Measurements from ENCODE around the gene DCAF17. TPM values are rescaled to one million over a fixed set of nuclear protein-coding genes. Genes with fewer than 3 reads are reported as not detected.
"Not testable (repeated sequence)": the region's sequence is repeated elsewhere in the genome, so short reads cannot be mapped to it uniquely, and the experiment has no call there.

Gene DCAF17
- total RNA-seq, 2 donors from 2014 or later: 17.3 to 17.5 TPM

- Mint-ChIP-seq H3K4me1 (peaks cover 8% of the 10 kb centered on the region), H3K27me3 (peaks cover 29% of the 10 kb centered on the region), H3K4me3 (no peak overlapping the region), H3K36me3 (ENCODE audit: low read depth) (peaks cover 2% of the 10 kb centered on the region), H3K27ac (no peak overlapping the region)
- ATAC-seq (no peak), DNase-seq (no peak)
- H3K9me3 ChIP-seq (ENCODE audit: control insufficient read depth, low read length, poor library complexity, severe bottlenecking): no peaks in the 10 kb centered on the region
These were observed 81.8 kb downstream of the DCAF17 start for GRCh38 chr2:171515672-171516298.

- Mint-ChIP-seq H3K4me1 (peaks cover 8% of the 10 kb centered on the region), H3K27ac (no peak overlapping the region), H3K36me3 (ENCODE audit: low read depth) (peaks cover 2% of the 10 kb centered on the region), H3K4me3 (no peak overlapping the region), H3K27me3 (peaks cover 39% of the 10 kb centered on the region)
- DNase-seq (no peak), ATAC-seq (no peak)
- no peaks in the 10 kb centered on the region for H3K9me3 ChIP-seq (ENCODE audit: control insufficient read depth, low read length, poor library complexity, severe bottlenecking)
These were observed 82.8 kb downstream of the DCAF17 start for GRCh38 chr2:171516793-171517192.

- H3K27me3 Mint-ChIP-seq: peaks cover 55% of the 10 kb centered on the region
These were observed 86.4 kb downstream of the DCAF17 start for GRCh38 chr2:171520471-171520870.

DNA sequence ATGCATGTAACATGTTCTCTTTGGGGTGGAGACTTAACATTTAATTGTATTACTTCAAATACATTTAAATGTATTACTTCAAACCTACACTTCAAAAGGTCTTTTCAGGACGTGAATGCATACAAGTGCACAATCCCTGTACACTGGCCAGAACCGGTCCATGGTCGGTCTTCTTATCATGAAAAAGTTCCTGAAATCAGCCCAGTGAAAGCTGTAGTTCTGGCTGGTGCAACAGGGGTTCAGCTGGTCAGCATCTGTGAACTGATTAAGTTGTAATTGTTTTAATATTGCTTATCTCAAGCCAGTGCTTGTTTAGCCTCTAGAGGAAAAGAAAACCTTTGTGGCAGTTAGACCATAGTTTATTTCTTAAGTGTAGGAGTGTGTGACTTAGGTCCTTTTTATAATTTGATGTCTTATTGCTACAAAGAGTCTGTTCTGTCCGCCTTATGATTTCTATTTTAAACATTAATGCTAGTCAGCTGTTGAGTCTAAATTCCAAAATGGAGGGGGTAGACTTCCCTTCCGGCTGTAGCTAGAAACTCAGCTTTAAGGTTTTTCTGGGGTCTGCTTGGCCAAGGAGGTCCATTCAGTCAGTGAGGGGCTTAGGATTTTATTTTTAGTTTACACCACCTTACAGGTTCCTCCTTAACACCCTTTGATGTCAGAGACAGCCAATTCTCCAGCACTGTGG lies 87.5 kb downstream of the DCAF17 start:
- no peak overlapping the region for H3K27ac Mint-ChIP-seq
- peaks cover 14% of the 10 kb centered on the region for H3K4me1 Mint-ChIP-seq
- H3K36me3 Mint-ChIP-seq (ENCODE audit: low read depth): peaks cover 2% of the 10 kb centered on the region
- H3K27me3 Mint-ChIP-seq: peaks cover 53% of the 10 kb centered on the region
- peak overlapping the region; percentile 70 for H3K4me3 Mint-ChIP-seq
- ATAC-seq (no peak), DNase-seq (no peak)
- H3K9me3 ChIP-seq (ENCODE audit: control insufficient read depth, low read length, poor library complexity, severe bottlenecking): no peaks in the 10 kb centered on the region

More at GRCh38 chr2:171520471-171520870, 86.4 kb downstream of the DCAF17 start:
- peaks cover 14% of the 10 kb centered on the region for H3K4me1 Mint-ChIP-seq
- H3K9me3 ChIP-seq (ENCODE audit: control insufficient read depth, low read length, poor library complexity, severe bottlenecking): no peaks in the 10 kb centered on the region
- no peak overlapping the region for H3K27ac Mint-ChIP-seq
- DNase-seq (no peak), ATAC-seq (no peak)
- no peak overlapping the region for H3K4me3 Mint-ChIP-seq
- peaks cover 2% of the 10 kb centered on the region for H3K36me3 Mint-ChIP-seq (ENCODE audit: low read depth)

DNA sequence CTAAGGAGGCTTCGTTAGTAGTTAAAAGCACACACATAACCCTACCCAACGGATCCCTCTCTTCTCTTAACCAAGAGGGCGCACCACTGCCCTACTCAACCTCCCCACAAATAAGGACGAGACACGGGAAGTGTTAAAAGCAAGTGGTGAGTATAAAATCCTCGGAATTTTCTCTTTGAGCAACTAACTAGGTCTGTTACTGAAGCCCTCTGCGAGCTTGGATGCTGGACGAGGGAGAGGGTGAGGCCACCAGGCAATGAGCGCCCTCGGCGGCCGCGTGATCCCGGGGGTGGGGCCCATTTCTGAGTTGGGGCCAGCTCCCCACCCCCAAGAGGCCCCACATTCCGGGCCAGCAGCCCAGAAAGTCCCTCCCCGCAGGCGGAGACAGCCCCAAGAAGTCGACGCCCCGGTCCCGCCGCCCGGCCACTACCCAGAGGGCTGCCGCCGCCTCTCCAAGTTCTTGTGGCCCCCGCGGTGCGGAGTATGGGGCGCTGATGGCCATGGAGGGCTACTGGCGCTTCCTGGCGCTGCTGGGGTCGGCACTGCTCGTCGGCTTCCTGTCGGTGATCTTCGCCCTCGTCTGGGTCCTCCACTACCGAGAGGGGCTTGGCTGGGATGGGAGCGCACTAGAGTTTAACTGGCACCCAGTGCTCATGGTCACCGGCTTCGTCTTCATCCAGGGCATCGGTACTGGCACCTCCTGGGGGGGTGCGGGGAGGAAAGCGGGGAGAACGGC lies 88.2 kb downstream of the DCAF17 start, which contains the start of gene CYBRD1:
TSS of gene CYBRD1 (plus strand) at position 423 of the 736 bp plus-strand sequence. CDS start at position 495, 72 bp downstream.
- Mint-ChIP-seq H3K27ac (no peak within 1 kb of the TSS), H3K27me3 (peaks cover 58% of the 10 kb centered on the region), H3K36me3 (ENCODE audit: low read depth) (peaks cover 2% of the 10 kb centered on the region), H3K4me1 (peaks cover 14% of the 10 kb centered on the region), H3K4me3 (peak within 1 kb of the TSS; percentile 83)
- peak in 1 of 3 donors; percentile 10 for DNase-seq
- peak; percentile 23 for ATAC-seq
- H3K9me3 ChIP-seq (ENCODE audit: control insufficient read depth, low read length, poor library complexity, severe bottlenecking): no peaks in the 10 kb centered on the region

- ATAC-seq: peak; percentile 32
- peaks cover 14% of the 10 kb centered on the region for H3K4me1 Mint-ChIP-seq
- H3K27ac Mint-ChIP-seq: no peak overlapping the region
- peak overlapping the region; percentile 83 for H3K4me3 Mint-ChIP-seq
- H3K36me3 Mint-ChIP-seq (ENCODE audit: low read depth): peaks cover 2% of the 10 kb centered on the region
- H3K9me3 ChIP-seq (ENCODE audit: control insufficient read depth, low read length, poor library complexity, severe bottlenecking): no peaks in the 10 kb centered on the region
- no peak for DNase-seq
- peaks cover 62% of the 10 kb centered on the region for H3K27me3 Mint-ChIP-seq
These were observed 88.7 kb downstream of the DCAF17 start for GRCh38 chr2:171522788-171523087.

DNA sequence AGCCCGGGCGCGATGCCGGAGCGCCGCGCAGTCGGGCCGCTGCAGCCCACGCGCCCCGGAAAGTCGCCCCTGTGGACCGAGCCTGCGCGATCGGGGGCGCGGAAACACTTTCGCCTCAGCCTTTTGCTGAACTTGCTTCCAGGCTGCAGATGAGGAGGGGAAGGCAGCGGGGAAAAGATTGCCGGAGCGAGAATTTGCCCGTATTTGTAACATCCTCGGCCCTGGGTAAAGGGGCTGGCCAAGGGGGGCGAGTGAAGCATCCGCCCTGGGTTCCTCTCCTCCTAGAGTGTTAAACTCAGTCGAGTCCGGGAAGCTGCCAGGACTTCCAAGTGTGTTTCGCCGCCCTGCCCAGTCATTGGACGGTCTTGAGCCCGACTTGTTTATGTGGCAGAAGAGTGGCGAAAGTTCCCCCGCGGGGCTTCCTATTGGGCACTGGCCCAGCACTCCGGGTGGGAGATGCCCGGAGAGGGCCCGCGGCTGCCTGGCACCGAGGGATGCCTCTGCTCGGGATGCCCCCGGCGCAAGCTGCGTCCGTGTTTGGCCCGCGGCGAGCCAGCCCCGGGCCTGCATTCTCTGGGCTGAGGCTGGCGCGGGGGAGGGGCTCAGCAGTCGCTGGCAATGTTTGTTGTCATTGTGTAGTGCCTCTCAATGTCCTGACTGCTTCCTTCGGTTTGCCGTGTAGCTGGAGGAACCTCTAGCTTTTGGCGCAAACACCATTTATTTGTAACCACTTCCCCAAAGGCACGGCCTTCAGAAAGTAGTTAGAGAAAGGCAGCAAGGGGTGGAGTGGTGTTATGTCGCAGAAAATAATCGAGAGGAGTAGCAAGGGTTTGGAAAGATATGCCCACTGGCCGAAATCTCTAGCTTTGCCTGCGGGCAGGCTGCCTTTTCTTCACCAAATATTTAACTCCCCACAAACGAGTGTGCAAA lies 89.3 kb downstream of the DCAF17 start:
- H3K9me3 ChIP-seq (ENCODE audit: control insufficient read depth, low read length, poor library complexity, severe bottlenecking): no peaks in the 10 kb centered on the region
- DNase-seq: no peak
- H3K36me3 Mint-ChIP-seq (ENCODE audit: low read depth): peaks cover 2% of the 10 kb centered on the region
- H3K4me1 Mint-ChIP-seq: peaks cover 14% of the 10 kb centered on the region
- peak; percentile 23 for ATAC-seq
- H3K4me3 Mint-ChIP-seq: peak overlapping the region; percentile 83
- H3K27ac Mint-ChIP-seq: no peak overlapping the region
- peaks cover 65% of the 10 kb centered on the region for H3K27me3 Mint-ChIP-seq

GRCh38 chr2:171524018-171524401 lies 90.0 kb downstream of the DCAF17 start:
- DNase-seq (no peak), ATAC-seq (no peak)
- Mint-ChIP-seq H3K27ac (no peak overlapping the region), H3K4me1 (peaks cover 14% of the 10 kb centered on the region), H3K36me3 (ENCODE audit: low read depth) (no peaks in the 10 kb centered on the region), H3K27me3 (peaks cover 69% of the 10 kb centered on the region), H3K4me3 (peak overlapping the region; percentile 83)
- H3K9me3 ChIP-seq (ENCODE audit: control insufficient read depth, low read length, poor library complexity, severe bottlenecking): no peaks in the 10 kb centered on the region

- Mint-ChIP-seq H3K4me1 (no peaks in the 10 kb centered on the region), H3K27ac (no peak overlapping the region), H3K27me3 (peaks cover 37% of the 10 kb centered on the region), H3K4me3 (no peak overlapping the region), H3K36me3 (ENCODE audit: low read depth) (no peaks in the 10 kb centered on the region)
- no peaks in the 10 kb centered on the region for H3K9me3 ChIP-seq (ENCODE audit: control insufficient read depth, low read length, poor library complexity, severe bottlenecking)
- ATAC-seq (no peak), DNase-seq (no peak)
These were observed 95.9 kb downstream of the DCAF17 start for GRCh38 chr2:171529914-171530313.

GRCh38 chr2:171530378-171530777 lies 96.4 kb downstream of the DCAF17 start:
- Mint-ChIP-seq H3K36me3 (ENCODE audit: low read depth) (no peaks in the 10 kb centered on the region), H3K4me3 (no peak overlapping the region)

DNA sequence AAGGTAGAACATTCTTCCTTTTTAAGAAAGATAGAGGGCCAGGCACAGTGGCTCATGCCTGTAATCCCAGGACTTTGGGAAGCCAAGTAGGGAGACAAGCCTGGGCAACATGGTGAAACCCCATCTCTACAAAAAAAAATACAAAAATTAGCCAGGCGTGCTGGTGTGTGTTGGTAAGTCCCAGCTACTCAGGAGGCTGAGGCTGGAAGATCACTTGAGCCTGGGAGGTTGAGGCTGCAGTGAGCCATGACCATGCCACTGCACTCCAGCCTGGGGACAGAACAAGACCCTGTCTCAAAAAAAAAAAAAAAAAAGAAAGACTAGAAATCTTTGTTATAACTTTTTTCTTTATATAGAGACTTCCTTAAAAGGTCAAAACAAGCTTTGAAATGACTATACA lies 96.8 kb downstream of the DCAF17 start:
- ATAC-seq; H3K9me3 ChIP-seq (ENCODE audit: control insufficient read depth, low read length, poor library complexity, severe bottlenecking); H3K27ac Mint-ChIP-seq; H3K4me1 Mint-ChIP-seq; H3K36me3 Mint-ChIP-seq (ENCODE audit: low read depth); DNase-seq; H3K4me3 Mint-ChIP-seq: not testable (repeated sequence)
- H3K27me3 Mint-ChIP-seq: peaks cover 41% of the 10 kb centered on the region

More at GRCh38 chr2:171530378-171530777, 96.4 kb downstream of the DCAF17 start:
- no peak for ATAC-seq
- H3K9me3 ChIP-seq (ENCODE audit: control insufficient read depth, low read length, poor library complexity, severe bottlenecking): no peaks in the 10 kb centered on the region
- no peak overlapping the region for H3K27ac Mint-ChIP-seq
- no peaks in the 10 kb centered on the region for H3K4me1 Mint-ChIP-seq
- DNase-seq: no peak
- H3K27me3 Mint-ChIP-seq: peaks cover 37% of the 10 kb centered on the region

DNA sequence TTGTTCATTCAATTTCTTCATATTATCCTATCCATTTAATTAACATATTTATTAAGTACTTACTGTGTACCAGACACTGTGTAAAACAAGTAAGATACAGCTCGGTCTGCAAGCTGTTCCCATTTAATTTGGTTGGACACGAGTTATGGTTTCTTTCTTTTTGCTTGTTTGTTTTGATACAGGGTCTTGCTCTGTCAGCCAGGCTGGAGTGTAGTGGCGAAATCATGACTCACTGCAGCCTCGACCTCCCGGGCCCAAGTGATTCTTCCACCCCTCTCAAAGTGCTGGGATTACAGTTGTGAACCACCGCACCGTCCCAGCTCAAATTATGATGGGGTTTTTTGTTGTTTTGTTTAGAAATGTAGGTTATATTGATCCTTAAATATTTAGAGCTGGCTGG lies 97.3 kb downstream of the DCAF17 start:
- Mint-ChIP-seq H3K27me3 (peaks cover 42% of the 10 kb centered on the region), H3K4me3 (no peak overlapping the region), H3K4me1 (no peaks in the 10 kb centered on the region), H3K27ac (no peak overlapping the region), H3K36me3 (ENCODE audit: low read depth) (no peaks in the 10 kb centered on the region)
- ATAC-seq: no peak
- H3K9me3 ChIP-seq (ENCODE audit: control insufficient read depth, low read length, poor library complexity, severe bottlenecking): no peaks in the 10 kb centered on the region
- DNase-seq: no peak

Measured in T-helper 17 cell (primary cell).